IMR-90 (cell line): ENCODE data around the gene ESR1. TPM values are rescaled to one million over a fixed set of nuclear protein-coding genes. Genes with fewer than 3 reads are reported as not detected.

Experiments used
- ATAC-seq: fragments of 200-7000 bp; cut with Tn5 transposase; 2 replicates; pipeline ENCODE4 v1.9.1; 2020; ENCODE audit warnings: low read depth, mild to moderate bottlenecking, moderate library complexity
- BruUV-seq: library from RNA; stranded (reverse); fragments of 400-500 nt; replicated peaks from 2 replicates; lab custom pipeline; 2021; lab: Mats Ljungman, UMichigan
- CTCF ChIA-PET: fragments of 300-600 bp; formaldehyde crosslinking; extraction: SDS; loops from one replicate; lab custom pipeline; 2021; ENCODE audit warnings: antibody characterized with exemption; lab: Yijun Ruan, JAX
- POLR2A ChIA-PET: fragments of 300-600 bp; sonication (Branson Sonifier 250); formaldehyde crosslinking; loops from one replicate; lab custom pipeline; 2022; ENCODE audit warnings: antibody characterized with exemption; ENCODE audit not compliant: unreplicated experiment; lab: Charles Lee
- DNase-seq: peaks from one replicate; pipeline ENCODE4 v3.0.0; 2013
- H2AFZ ChIP-seq: replicated peaks from 2 replicates; pipeline ENCODE3; 2013; ENCODE audit warnings: low read length, mild to moderate bottlenecking; ENCODE audit not compliant: poor library complexity
- H2AK5ac ChIP-seq: 2 replicates; pipeline ENCODE4 v1.6.1; 2013; ENCODE audit warnings: low read depth, low read length, inconsistent platforms
- H2AK9ac ChIP-seq: replicated peaks from 2 replicates; pipeline ENCODE3; 2013; ENCODE audit warnings: mild to moderate bottlenecking, low read depth, low read length, moderate library complexity; ENCODE audit not compliant: poor library complexity
- H2BK120ac ChIP-seq: 2 replicates; pipeline ENCODE4 v1.6.1; 2013; ENCODE audit warnings: low read depth, low read length, inconsistent platforms
- H2BK15ac ChIP-seq: 3 replicates; pipeline ENCODE4 v1.6.1; 2013; ENCODE audit warnings: low read depth, low read length, inconsistent platforms
- H2BK20ac ChIP-seq: 2 replicates; pipeline ENCODE4 v1.6.1; 2013; ENCODE audit warnings: low read depth, mild to moderate bottlenecking, inconsistent platforms, low read length, moderate library complexity
- H2BK5ac ChIP-seq: 2 replicates; pipeline ENCODE4 v1.6.1; 2013; ENCODE audit warnings: mild to moderate bottlenecking, low read depth, low read length, inconsistent platforms; ENCODE audit not compliant: poor library complexity, severe bottlenecking
- H3K14ac ChIP-seq: replicated peaks from 2 replicates; pipeline ENCODE4 v1.6.1; 2013; ENCODE audit warnings: low read depth, low read length, inconsistent platforms
- H3K18ac ChIP-seq: 2 replicates; pipeline ENCODE4 v1.6.1; 2013; ENCODE audit warnings: low read depth, low read length, control low read depth
- H3K23ac ChIP-seq: 2 replicates; pipeline ENCODE4 v1.6.1; 2013; ENCODE audit warnings: low read depth, low read length, inconsistent platforms
- H3K27ac ChIP-seq: 2 replicates; pipeline ENCODE4 v1.5.1; 2013; ENCODE audit warnings: mild to moderate bottlenecking, control low read depth, low read length; ENCODE audit not compliant: insufficient read depth
- H3K27me3 ChIP-seq: 2 replicates; pipeline ENCODE4 v1.6.1; 2013; ENCODE audit warnings: low read length; ENCODE audit not compliant: control insufficient read depth, insufficient read depth
- H3K36me3 ChIP-seq: 2 replicates; pipeline ENCODE4 v1.6.1; 2013; ENCODE audit warnings: low read length, mixed read lengths; ENCODE audit not compliant: control insufficient read depth, insufficient read depth
- H3K4ac ChIP-seq: 2 replicates; pipeline ENCODE4 v1.6.1; 2013; ENCODE audit warnings: low read depth, low read length, inconsistent platforms
- H3K4me1 ChIP-seq: 2 replicates; pipeline ENCODE4 v1.6.1; 2013; ENCODE audit warnings: low read length, mixed read lengths; ENCODE audit not compliant: control insufficient read depth, insufficient read depth
- H3K4me2 ChIP-seq: 2 replicates; pipeline ENCODE4 v1.6.1; 2013; ENCODE audit warnings: low read depth, mild to moderate bottlenecking, control low read depth, low read length, moderate library complexity
- H3K4me3 ChIP-seq: 2 replicates; pipeline ENCODE4 v1.5.1; 2013; ENCODE audit warnings: low read depth, mild to moderate bottlenecking, control low read depth, low read length, moderate library complexity; ENCODE audit not compliant: insufficient read depth
- H3K56ac ChIP-seq: 2 replicates; pipeline ENCODE4 v1.6.1; 2013; ENCODE audit warnings: low read length, inconsistent platforms; ENCODE audit not compliant: insufficient read depth; ENCODE audit errors: extremely low read depth
- H3K79me1 ChIP-seq, 2 experiments: 2 replicates each; pipeline ENCODE4 v1.6.1; 2013; ENCODE audit warnings: low read length in 2 of 2, inconsistent platforms in 1 of 2, low read depth in 1 of 2
- H3K9ac ChIP-seq: 2 replicates; pipeline ENCODE4 v1.6.1; 2013; ENCODE audit warnings: low read depth, low read length, control low read depth
- H3K9me1 ChIP-seq: 2 replicates; pipeline ENCODE4 v1.6.1; 2013; ENCODE audit warnings: low read length, inconsistent platforms; ENCODE audit not compliant: insufficient read depth
- H3K9me3 ChIP-seq: 2 replicates; pipeline ENCODE4 v1.6.1; 2013; ENCODE audit warnings: low read length; ENCODE audit not compliant: control insufficient read depth, insufficient read depth
- H4K20me1 ChIP-seq: 2 replicates; pipeline ENCODE4 v1.6.1; 2013; ENCODE audit warnings: low read length, inconsistent platforms; ENCODE audit not compliant: insufficient read depth
- H4K5ac ChIP-seq: 2 replicates; pipeline ENCODE4 v1.6.1; 2013; ENCODE audit warnings: mild to moderate bottlenecking, low read depth, low read length, control low read depth
- H4K8ac ChIP-seq, 2 experiments: 2 replicates each; pipeline ENCODE4 v1.6.1; 2013; ENCODE audit warnings: low read depth in 2 of 2, low read length in 2 of 2, control low read depth in 1 of 2, inconsistent platforms in 1 of 2
- H4K91ac ChIP-seq: 2 replicates; pipeline ENCODE4 v1.6.1; 2013; ENCODE audit warnings: low read depth, low read length, inconsistent platforms; ENCODE audit not compliant: insufficient read depth
- BHLHE40 ChIP-seq: fragments of 150-350 bp; IDR thresholded peaks from 2 replicates; pipeline ENCODE4 v1.6.1; 2016; ENCODE audit warnings: mild to moderate bottlenecking, low read depth, low read length
- CEBPB ChIP-seq: IDR thresholded peaks from 2 replicates; pipeline ENCODE4 v1.6.1; 2012; ENCODE audit warnings: low read depth, low read length, improper control_type of control experiment
- CHD1 ChIP-seq: IDR thresholded peaks from 2 replicates; pipeline ENCODE4 v1.6.1; 2012; ENCODE audit warnings: low read depth, low read length, improper control_type of control experiment
- CTCF ChIP-seq: conservative IDR thresholded peaks from 2 replicates; pipeline ENCODE4 v1.5.1; 2012; ENCODE audit warnings: mild to moderate bottlenecking, low read depth, low read length, improper control_type of control experiment
- ELK1 ChIP-seq: fragments of 150-350 bp; IDR thresholded peaks from 2 replicates; pipeline ENCODE4 v1.6.1; 2016; ENCODE audit warnings: low read depth, mild to moderate bottlenecking, low read length, moderate library complexity, borderline replicate concordance
- FOS ChIP-seq: fragments of 150-350 bp; IDR thresholded peaks from 2 replicates; pipeline ENCODE4 v1.6.1; 2016; ENCODE audit warnings: low read depth, low read length
- MAFK ChIP-seq: IDR thresholded peaks from 2 replicates; pipeline ENCODE4 v1.6.1; 2012; ENCODE audit warnings: low read depth, low read length, improper control_type of control experiment
- MAZ ChIP-seq: IDR thresholded peaks from 2 replicates; pipeline ENCODE4 v1.6.1; 2012; ENCODE audit warnings: low read depth, mild to moderate bottlenecking, low read length, improper control_type of control experiment, moderate library complexity, borderline replicate concordance
- MXI1 ChIP-seq: IDR thresholded peaks from 2 replicates; pipeline ENCODE4 v1.6.1; 2012; ENCODE audit warnings: low read depth, mild to moderate bottlenecking, low read length, moderate library complexity, borderline replicate concordance
- RAD21 ChIP-seq: IDR thresholded peaks from 2 replicates; pipeline ENCODE4 v1.6.1; 2012; ENCODE audit warnings: low read length, improper control_type of control experiment
- RCOR1 ChIP-seq: IDR thresholded peaks from 2 replicates; pipeline ENCODE4 v1.6.1; 2012; ENCODE audit warnings: mild to moderate bottlenecking, low read length, improper control_type of control experiment; ENCODE audit not compliant: insufficient replicate concordance
- SMC3 ChIP-seq: fragments of 150-350 bp; IDR thresholded peaks from 2 replicates; pipeline ENCODE4 v1.6.1; 2016; ENCODE audit warnings: low read depth, mild to moderate bottlenecking, antibody characterized with exemption, low read length, moderate library complexity
- USF2 ChIP-seq: fragments of 150-350 bp; IDR thresholded peaks from 2 replicates; pipeline ENCODE4 v1.6.1; 2017; ENCODE audit warnings: mild to moderate bottlenecking, antibody characterized with exemption, low read length, low read depth
- WGBS, 2 experiments: methylation state at CpG; one replicate each; pipeline versions ENCODE4 v1.1.5 to v1.1.7; 2013; ENCODE audit warnings: missing lambda C conversion rate in 2 of 2; ENCODE audit not compliant: insufficient read length in 1 of 2; ENCODE audit errors: extremely low coverage in 2 of 2; 5-methylcytosine and 5-hydroxymethylcytosine counted together
- dilution Hi-C: fragments of 300-500 bp; cut with HindIII; formaldehyde crosslinking; loops from one replicate; pipeline ENCODE4 v1.14.3; 2018; ENCODE audit warnings: low sequenced_read_pairs; ENCODE audit not compliant: unreplicated experiment
- in situ Hi-C: fragments of 300-500 bp; cut with MboI; formaldehyde crosslinking; loops from 3 replicates; pipeline ENCODE4 v1.14.3; 2019; ENCODE audit warnings: low sequenced_read_pairs, inconsistent platforms, mixed read lengths
- intact Hi-C: fragments of 100-400 bp; cut with micrococcal nuclease; formaldehyde crosslinking; loops from 2 replicates; pipeline ENCODE4 v1.10.0; 2022
- polyA plus RNA-seq, 3 experiments: library from polyadenylated mRNA; depleted of rRNA; stranded (reverse); fragments of >200 nt; gene quantifications; 2 replicates each; pipeline ENCODE4 v1.2.3, GENCODE V29; 2012; ENCODE audit warnings: low replicate concordance in 1 of 3
- total RNA-seq: library from RNA; depleted of rRNA; stranded (reverse); fragments of >200 nt; gene quantifications from 2 replicates; pipeline ENCODE4 v1.2.3, GENCODE V29; 2012

The ESR1 gene
- total and polyA plus RNA-seq, 2 of the 4 experiments (the other 2 are of a cell fraction) = not detected

GRCh38 chr6:152052061-152052460 is 244.6 kb downstream of the ESR1 start:
- intact Hi-C loops = no loop called here
- TF ChIP-seq CEBPB = no peak
- no peak for TF ChIP-seq MXI1
- no peak for TF ChIP-seq ELK1
- TF ChIP-seq BHLHE40 = no peak
- no peak for TF ChIP-seq MAZ
- no peak for TF ChIP-seq MAFK
- TF ChIP-seq RAD21 = no peak
- TF ChIP-seq CHD1 = no peak
- TF ChIP-seq RCOR1 = no peak
- no peak for TF ChIP-seq SMC3
- TF ChIP-seq FOS = no peak
- no peak for TF ChIP-seq CTCF
- TF ChIP-seq USF2 = no peak

More at GRCh38 chr6:152052061-152052460, 244.6 kb downstream of the ESR1 start:
- Histone ChIP-seq H3K14ac (no peak overlapping the region), H4K20me1 (no peaks in the 10 kb centered on the region), H2BK15ac (no peak overlapping the region), H3K36me3 (no peaks in the 10 kb centered on the region), H2BK20ac (no peak overlapping the region), H4K91ac (no peak overlapping the region), H3K4me1 (no peaks in the 10 kb centered on the region), H3K56ac (no peak overlapping the region), H2AK5ac (no peak overlapping the region), H3K4me3 (no peak overlapping the region), H3K18ac (no peak overlapping the region), H3K4me2 (no peak overlapping the region), H3K79me1 (no peaks in the 10 kb centered on the region), H4K5ac (no peak overlapping the region), H2BK120ac (no peak overlapping the region), H4K8ac (no peak overlapping the region), H3K9ac (no peak overlapping the region), H3K9me3 (no peaks in the 10 kb centered on the region), H3K27me3 (no peaks in the 10 kb centered on the region), H2BK5ac (no peak overlapping the region), H3K23ac (no peak overlapping the region), H2AFZ (no peak overlapping the region), H2AK9ac (no peak overlapping the region), H3K4ac (no peak overlapping the region), H3K9me1 (no peaks in the 10 kb centered on the region), H3K27ac (no peak overlapping the region)
- BruUV-seq = no TSS peak
- CTCF ChIA-PET = no interaction called here
- POLR2A ChIA-PET = no interaction called here
- DNase-seq = no peak
- no peak for ATAC-seq
- WGBS, 2 experiments = no CpG with 5 or more reads among the region's 6 CpGs
- in situ Hi-C loops = no loop called here
- dilution Hi-C loops = no loop called here
